ENCODE data around the gene SRPK3.

The SRPK3 gene

GRCh38 chrX:153831429-153832150 is 50.7 kb downstream of the SRPK3 start:
- no peak for DNase-seq (ENCODE audit: low read depth)

DNA sequence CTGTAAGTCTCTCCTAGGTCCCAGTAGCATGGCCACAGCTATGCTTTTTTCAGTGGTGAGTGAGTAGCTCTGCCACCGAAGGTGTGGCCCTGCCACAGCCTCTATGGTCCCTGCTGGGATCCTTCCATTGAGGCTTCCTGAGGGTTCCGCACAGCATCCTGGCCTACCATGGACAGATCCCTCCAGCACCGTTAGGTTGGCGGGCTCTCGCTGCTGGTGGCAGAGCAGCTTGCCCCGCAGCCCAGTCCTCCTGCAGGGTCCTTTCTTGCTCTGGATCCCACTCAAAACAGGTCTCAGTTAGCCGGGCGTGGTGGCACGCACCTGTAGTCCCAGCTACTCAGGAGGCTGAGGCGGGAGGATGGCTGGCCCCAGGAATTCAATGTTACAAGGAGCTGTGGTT is 51.9 kb downstream of the SRPK3 start:
- DNase-seq (ENCODE audit: low read depth): no peak
